PC-3 (cell line): ENCODE measurements around the gene EHD4. TPM values are rescaled to one million over a fixed set of nuclear protein-coding genes. Genes with fewer than 3 reads are reported as not detected.

Experiments
- ATAC-seq: fragments of 200-7000 bp; cut with Tn5 transposase; 2 replicates; pipeline ENCODE4 v1.9.1; 2020; ENCODE audit warnings: mild to moderate bottlenecking, moderate library complexity
- BruUV-seq: library from RNA; stranded (reverse); fragments of 400-500 nt; replicated peaks from 2 replicates; lab custom pipeline; 2021; lab: Mats Ljungman, UMichigan
- CTCF ChIA-PET: fragments of 300-600 bp; sonication (Branson Sonifier 250); formaldehyde crosslinking; loops from one replicate; lab custom pipeline; 2022; ENCODE audit warnings: antibody characterized with exemption; lab: Charles Lee
- POLR2A ChIA-PET: fragments of 300-600 bp; sonication (Branson Sonifier 250); formaldehyde crosslinking; loops from one replicate; lab custom pipeline; 2022; ENCODE audit warnings: antibody characterized with exemption; ENCODE audit not compliant: unreplicated experiment; lab: Charles Lee
- DNase-seq: peaks from one replicate; pipeline ENCODE4 v3.0.0-alpha.2; 2015
- H2AFZ ChIP-seq: fragments of 300-600 bp; sonication (generic); 2 replicates; pipeline ENCODE4 v1.6.0; 2016; ENCODE audit warnings: antibody characterized with exemption, low read length
- H3F3A ChIP-seq: fragments of 300-600 bp; sonication (generic); one replicate; pipeline ENCODE4 v1.6.0; 2017; ENCODE audit warnings: antibody characterized with exemption, low read length, control low read depth, mild to moderate bottlenecking; ENCODE audit not compliant: unreplicated experiment
- H3K27ac ChIP-seq: fragments of 300-600 bp; sonication (generic); 2 replicates; pipeline ENCODE4 v1.5.1; 2016; ENCODE audit warnings: mild to moderate bottlenecking, low read length
- H3K27me3 ChIP-seq: fragments of 300-600 bp; sonication (generic); 2 replicates; pipeline ENCODE4 v1.6.1; 2016; ENCODE audit warnings: low read length, mixed read lengths
- H3K36me3 ChIP-seq: fragments of 300-600 bp; sonication (generic); 2 replicates; pipeline ENCODE4 v1.6.1; 2016; ENCODE audit warnings: low read depth, mixed run types, low read length, mixed read lengths
- H3K4me1 ChIP-seq: fragments of 300-600 bp; sonication (generic); 2 replicates; pipeline ENCODE4 v1.5.1; 2016; ENCODE audit warnings: low read length; ENCODE audit not compliant: insufficient read depth
- H3K4me2 ChIP-seq: fragments of 300-600 bp; sonication (generic); 2 replicates; pipeline ENCODE4 v1.6.0; 2016; ENCODE audit warnings: low read length
- H3K4me3 ChIP-seq: fragments of 300-600 bp; sonication (generic); 2 replicates; pipeline ENCODE4 v1.5.1; 2016; ENCODE audit warnings: mild to moderate bottlenecking, low read length, mixed read lengths
- H3K79me2 ChIP-seq: fragments of 300-600 bp; sonication (generic); 2 replicates; pipeline ENCODE4 v1.6.1; 2017; ENCODE audit warnings: low read length, mixed read lengths
- H3K9ac ChIP-seq: fragments of 300-600 bp; sonication (generic); 2 replicates; pipeline ENCODE4 v1.6.0; 2016; ENCODE audit warnings: mild to moderate bottlenecking, low read length
- H3K9me2 ChIP-seq: fragments of 300-600 bp; sonication (generic); replicated peaks from 2 replicates; pipeline ENCODE4 v1.6.1; 2016; ENCODE audit warnings: mixed run types, low read length, mixed read lengths
- H3K9me3 ChIP-seq: fragments of 300-600 bp; sonication (generic); 2 replicates; pipeline ENCODE4 v1.6.1; 2016; ENCODE audit warnings: low read length, mixed read lengths
- H4K20me1 ChIP-seq: fragments of 300-600 bp; sonication (generic); 2 replicates; pipeline ENCODE4 v1.6.1; 2016; ENCODE audit warnings: low read length, mixed read lengths
- EZH2 ChIP-seq: fragments of 300-600 bp; sonication (generic); IDR thresholded peaks from one replicate; pipeline ENCODE4 v1.6.1; 2017; ENCODE audit warnings: antibody characterized with exemption, mild to moderate bottlenecking, low read length; ENCODE audit not compliant: unreplicated experiment
- EZH2phosphoT487 ChIP-seq: fragments of 300-600 bp; sonication (generic); IDR thresholded peaks from 2 replicates; pipeline ENCODE4 v1.6.1; 2018; ENCODE audit warnings: mild to moderate bottlenecking, antibody characterized with exemption, low read length, borderline replicate concordance
- intact Hi-C: fragments of 100-400 bp; cut with micrococcal nuclease; formaldehyde crosslinking; loops from 2 replicates; pipeline ENCODE4 v1.9.0; 2023
- total RNA-seq: library from RNA; depleted of rRNA; stranded (reverse); fragments of >200 nt; gene quantifications from 2 replicates; pipeline ENCODE4 v1.2.3, GENCODE V29; 2014
- TF ChIP-seq, protein P1 (sequence below): fragments of 300-600 bp; sonication (generic); conservative IDR thresholded peaks from 2 replicates; pipeline ENCODE4 v1.5.1; 2017; ENCODE audit warnings: antibody characterized with exemption, low read depth, mild to moderate bottlenecking, low read length

Gene EHD4
- total RNA-seq, 1 experiment from 2014 or later, result 57.8 TPM

GRCh38 chr15:41866872-41867579, 105.3 kb downstream of the EHD4 start:
- Histone ChIP-seq H3K27ac (no peak overlapping the region), H3K79me2 (no peaks in the 10 kb centered on the region), H3K4me3 (no peak overlapping the region), H4K20me1 (no peaks in the 10 kb centered on the region), H3K9me3 (no peaks in the 10 kb centered on the region), H3K4me1 (peaks cover 38% of the 10 kb centered on the region), H3K9me2 (no peaks in the 10 kb centered on the region), H2AFZ (no peak overlapping the region), H3K27me3 (no peaks in the 10 kb centered on the region), H3K9ac (no peak overlapping the region), H3K4me2 (no peak overlapping the region), H3K36me3 (no peaks in the 10 kb centered on the region), H3F3A (no peaks in the 10 kb centered on the region)
- DNase-seq (no peak), ATAC-seq (no peak)
- no TSS peak for BruUV-seq
- ChIA-PET CTCF (no interaction called here), POLR2A (no interaction called here)
- TF ChIP-seq EZH2 (no peak), EZH2phosphoT487 (no peak)
- TF ChIP-seq, protein P1, sequence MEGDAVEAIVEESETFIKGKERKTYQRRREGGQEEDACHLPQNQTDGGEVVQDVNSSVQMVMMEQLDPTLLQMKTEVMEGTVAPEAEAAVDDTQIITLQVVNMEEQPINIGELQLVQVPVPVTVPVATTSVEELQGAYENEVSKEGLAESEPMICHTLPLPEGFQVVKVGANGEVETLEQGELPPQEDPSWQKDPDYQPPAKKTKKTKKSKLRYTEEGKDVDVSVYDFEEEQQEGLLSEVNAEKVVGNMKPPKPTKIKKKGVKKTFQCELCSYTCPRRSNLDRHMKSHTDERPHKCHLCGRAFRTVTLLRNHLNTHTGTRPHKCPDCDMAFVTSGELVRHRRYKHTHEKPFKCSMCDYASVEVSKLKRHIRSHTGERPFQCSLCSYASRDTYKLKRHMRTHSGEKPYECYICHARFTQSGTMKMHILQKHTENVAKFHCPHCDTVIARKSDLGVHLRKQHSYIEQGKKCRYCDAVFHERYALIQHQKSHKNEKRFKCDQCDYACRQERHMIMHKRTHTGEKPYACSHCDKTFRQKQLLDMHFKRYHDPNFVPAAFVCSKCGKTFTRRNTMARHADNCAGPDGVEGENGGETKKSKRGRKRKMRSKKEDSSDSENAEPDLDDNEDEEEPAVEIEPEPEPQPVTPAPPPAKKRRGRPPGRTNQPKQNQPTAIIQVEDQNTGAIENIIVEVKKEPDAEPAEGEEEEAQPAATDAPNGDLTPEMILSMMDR, result no peak
- intact Hi-C loops, result no loop called here

- no peak for ATAC-seq
- no peaks in the 10 kb centered on the region for H3K27me3 ChIP-seq
- DNase-seq, result no peak
- no TSS peak for BruUV-seq
- H3K9me3 ChIP-seq, result no peaks in the 10 kb centered on the region
- no peaks in the 10 kb centered on the region for H4K20me1 ChIP-seq
- H3K9me2 ChIP-seq, result no peaks in the 10 kb centered on the region
- H3K4me3 ChIP-seq, result no peak overlapping the region
- H3K9ac ChIP-seq, result no peak overlapping the region
- intact Hi-C loops, result no loop called here
- POLR2A ChIA-PET, result no interaction called here
- no peaks in the 10 kb centered on the region for H3K79me2 ChIP-seq
- H2AFZ ChIP-seq, result no peak overlapping the region
- no peaks in the 10 kb centered on the region for H3F3A ChIP-seq
- CTCF ChIA-PET, result no interaction called here
- no peaks in the 10 kb centered on the region for H3K36me3 ChIP-seq
- H3K4me2 ChIP-seq, result no peak overlapping the region
- no peak for TF ChIP-seq EZH2phosphoT487
- TF ChIP-seq, protein P1, result no peak
- peaks cover 30% of the 10 kb centered on the region for H3K4me1 ChIP-seq
- H3K27ac ChIP-seq, result no peak overlapping the region
Observed at GRCh38 chr15:41866263-41866703, 106.1 kb downstream of the EHD4 start.

DNA sequence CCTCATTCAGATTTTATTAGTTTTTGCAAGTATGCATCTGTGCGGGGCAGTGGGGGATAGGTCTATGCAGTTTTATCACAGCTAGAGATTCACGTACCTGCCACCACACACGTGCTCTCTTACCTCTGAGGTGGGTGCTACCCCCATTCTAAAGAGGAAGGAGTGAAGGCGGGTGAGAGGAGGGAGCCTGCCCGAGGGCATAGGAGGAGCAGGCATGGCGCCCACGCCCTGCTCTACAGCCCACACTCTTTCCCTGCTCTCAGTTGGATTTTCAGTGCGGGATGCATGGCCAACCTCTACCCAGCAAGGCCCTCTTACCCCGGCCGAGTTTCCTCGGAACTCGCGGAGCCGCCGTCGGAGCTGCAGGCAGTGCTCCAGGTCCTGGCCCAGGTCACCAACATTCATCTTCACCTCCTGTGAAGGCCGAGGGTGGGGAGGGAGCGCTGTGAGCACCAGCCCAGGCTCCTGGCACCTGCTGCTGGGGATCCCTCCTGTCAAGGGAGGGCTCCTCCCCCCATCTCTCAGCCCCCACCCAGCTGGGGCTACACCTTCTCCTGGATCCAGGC, 106.8 kb downstream of the EHD4 start:
- Histone ChIP-seq H2AFZ (no peak overlapping the region), H3K4me1 (peaks cover 24% of the 10 kb centered on the region), H3F3A (no peaks in the 10 kb centered on the region), H3K9ac (no peak overlapping the region), H3K27ac (no peak overlapping the region), H3K9me2 (no peaks in the 10 kb centered on the region), H3K36me3 (no peaks in the 10 kb centered on the region), H3K4me3 (no peak overlapping the region), H3K79me2 (no peaks in the 10 kb centered on the region), H3K4me2 (no peak overlapping the region), H3K9me3 (no peaks in the 10 kb centered on the region), H4K20me1 (no peaks in the 10 kb centered on the region), H3K27me3 (no peaks in the 10 kb centered on the region)
- BruUV-seq, result no TSS peak
- ChIA-PET CTCF (no interaction called here), POLR2A (no interaction called here)
- DNase-seq, result no peak
- intact Hi-C loops, result no loop called here
- ATAC-seq, result no peak
- TF ChIP-seq EZH2phosphoT487 (no peak), EZH2 (no peak)
- TF ChIP-seq, protein P1, result no peak
